Adrenal gland (tissue), 5 donors: ENCODE measurements around the gene OSBPL10.

Experiments used
- CTCF ChIP-seq, 6 experiments: fragments of 450-650 bp in 4 of 6; fragments of 200-600 bp in 2 of 6; sonication (generic) in 1 of 6; IDR thresholded peaks; 1 replicate in 5 of 6; 2 replicates in 1 of 6; pipeline versions ENCODE4 v1.5.1 to v1.8.0; 2016 to 2021; ENCODE audit warnings: antibody characterized with exemption in 6 of 6, mild to moderate bottlenecking in 2 of 6, moderate library complexity in 1 of 6
- POLR2A ChIP-seq, 2 donors: fragments of 450-650 bp; IDR thresholded peaks; one replicate each; pipeline ENCODE4 v1.6.1; 2017; ENCODE audit warnings: antibody characterized with exemption in 2 of 2, mild to moderate bottlenecking in 2 of 2, moderate library complexity in 1 of 2
- donor health status: DM: no; HTN: no; CAD: no.

- TF ChIP-seq CTCF (IDR thresholded peaks at IDR 0.05): no peak
- TF ChIP-seq POLR2A (IDR thresholded peaks at IDR 0.05): no peak
Measured at GRCh38 chr3:31922962-31923361, 58.1 kb downstream of the OSBPL10 start.
